B cell (primary cell): ENCODE data around the gene FBLL1. TPM values are rescaled to one million over a fixed set of nuclear protein-coding genes. Genes with fewer than 3 reads are reported as not detected.
"Not testable (repeated sequence)": the region's sequence is repeated elsewhere in the genome, so short reads cannot be mapped to it uniquely, and the experiment has no call there.

Source experiments
- ATAC-seq: fragments of 200-7000 bp; cut with Tn5 transposase; one replicate; pipeline ENCODE4 v1.10.0; 2021; ENCODE audit warnings: low read depth, mild to moderate bottlenecking, moderate number of reproducible peaks, moderate library complexity
- CTCF ChIA-PET: fragments of 350-600 bp; sonication (Branson Sonifier 250); formaldehyde crosslinking; loops from one replicate; lab custom pipeline; 2021; ENCODE audit warnings: antibody characterized with exemption, inconsistent platforms; lab: Charles Lee
- POLR2A ChIA-PET: fragments of 350-600 bp; sonication (Branson Sonifier 250); formaldehyde crosslinking; loops from one replicate; lab custom pipeline; 2021; ENCODE audit warnings: antibody characterized with exemption; lab: Charles Lee
- DNase-seq: peaks from one replicate; pipeline ENCODE4 v3.0.0; 2013
- H2AFZ ChIP-seq: 2 replicates; pipeline ENCODE4 v1.6.1; 2012; ENCODE audit warnings: mild to moderate bottlenecking, low read depth, low read length; ENCODE audit not compliant: insufficient read depth, poor library complexity, severe bottlenecking
- H3K27ac ChIP-seq, 2 donors: 1 replicate in 1 of 2; 2 replicates in 1 of 2; pipeline ENCODE4 v1.5.1; 2012 to 2013; ENCODE audit warnings: low read length in 2 of 2, mild to moderate bottlenecking in 2 of 2, moderate library complexity in 1 of 2
- H3K27me3 ChIP-seq, 4 experiments: fragments of 200-600 bp in 1 of 4; sonication (generic) in 1 of 4; replicated peaks in 1 of 4; 1 replicate in 2 of 4; 2 replicates in 2 of 4; pipeline versions ENCODE4 v1.6.1 to v1.7.0; 2013 to 2016; ENCODE audit warnings: low read length in 3 of 4, mild to moderate bottlenecking in 2 of 4, mixed read lengths in 1 of 4, moderate library complexity in 1 of 4; ENCODE audit not compliant: insufficient read depth in 4 of 4, control insufficient read depth in 3 of 4; ENCODE audit errors: control extremely low read depth in 1 of 4
- H3K36me3 ChIP-seq, 2 experiments: replicated peaks in 1 of 2; 1 replicate in 1 of 2; 2 replicates in 1 of 2; pipeline versions ENCODE4 v1.6.1 to v1.7.1; 2013; ENCODE audit warnings: low read length in 1 of 2; ENCODE audit not compliant: insufficient read depth in 2 of 2, control insufficient read depth in 1 of 2; ENCODE audit errors: control extremely low read depth in 1 of 2, extremely low read depth in 1 of 2
- H3K4me1 ChIP-seq, 2 donors: fragments of 200-600 bp in 1 of 2; sonication (generic) in 1 of 2; 1 replicate in 1 of 2; 2 replicates in 1 of 2; pipeline versions ENCODE4 v1.5.1 to v1.6.1; 2013 to 2017; ENCODE audit warnings: low read length in 2 of 2; ENCODE audit not compliant: control insufficient read depth in 2 of 2, insufficient read depth in 2 of 2
- H3K4me2 ChIP-seq: replicated peaks from 2 replicates; pipeline ENCODE3; 2012; ENCODE audit warnings: mild to moderate bottlenecking, low read depth, low read length; ENCODE audit not compliant: poor library complexity, severe bottlenecking
- H3K4me3 ChIP-seq, 5 experiments: fragments of 200-600 bp in 1 of 5; sonication (generic) in 1 of 5; 1 replicate in 3 of 5; 2 replicates in 2 of 5; pipeline versions ENCODE4 v1.5.1 to v1.7.0; 2011 to 2016; ENCODE audit warnings: low read length in 4 of 5, mild to moderate bottlenecking in 4 of 5, low read depth in 2 of 5, control low read depth in 1 of 5, moderate library complexity in 1 of 5; ENCODE audit not compliant: insufficient read depth in 1 of 5; ENCODE audit errors: control extremely low read depth in 1 of 5, extremely low read depth in 1 of 5
- H3K79me2 ChIP-seq: fragments of 200-600 bp; sonication (generic); one replicate; pipeline ENCODE4 v1.6.0; 2016; ENCODE audit warnings: low read length; ENCODE audit not compliant: control insufficient read depth, insufficient read depth
- H3K9ac ChIP-seq: fragments of 200-600 bp; sonication (generic); 2 replicates; pipeline ENCODE4 v1.6.1; 2017; ENCODE audit warnings: mild to moderate bottlenecking, low read length, moderate library complexity
- H3K9me3 ChIP-seq, 3 donors: one replicate each; pipeline versions ENCODE4 v1.6.1 to v1.7.1; 2013; ENCODE audit warnings: low read length in 2 of 3; ENCODE audit not compliant: control insufficient read depth in 2 of 3, insufficient read depth in 1 of 3; ENCODE audit errors: control extremely low read depth in 1 of 3
- H4K20me1 ChIP-seq: 2 replicates; pipeline ENCODE4 v1.6.0; 2012; ENCODE audit warnings: mild to moderate bottlenecking, low read length; ENCODE audit not compliant: insufficient read depth, control insufficient read depth, poor library complexity, severe bottlenecking
- H3K27ac Mint-ChIP-seq: one replicate; pipeline ENCODE4 v1.8.0; 2021; ENCODE audit warnings: mixed read lengths
- H3K27me3 Mint-ChIP-seq: one replicate; pipeline ENCODE4 v1.8.0; 2021; ENCODE audit warnings: mixed read lengths
- H3K4me1 Mint-ChIP-seq: one replicate; pipeline ENCODE4 v1.8.0; 2021; ENCODE audit warnings: mixed read lengths
- H3K4me3 Mint-ChIP-seq: one replicate; pipeline ENCODE4 v1.8.0; 2021; ENCODE audit warnings: mixed read lengths
- H3K9me3 Mint-ChIP-seq: one replicate; pipeline ENCODE4 v1.8.0; 2022; ENCODE audit warnings: mixed read lengths; ENCODE audit not compliant: insufficient read depth
- CTCF ChIP-seq: fragments of 200-600 bp; IDR thresholded peaks from one replicate; pipeline ENCODE4 v1.8.0; 2022; ENCODE audit warnings: antibody characterized with exemption, mild to moderate bottlenecking
- EZH2 ChIP-seq: IDR thresholded peaks from 2 replicates; pipeline ENCODE4 v1.6.1; 2012; ENCODE audit warnings: borderline replicate concordance, low read depth, mild to moderate bottlenecking, moderate library complexity, low read length; ENCODE audit not compliant: insufficient read depth, poor library complexity, severe bottlenecking
- WGBS: methylation state at CpG from one replicate; pipeline ENCODE4 v1.1.5; 2013; ENCODE audit warnings: missing lambda C conversion rate; ENCODE audit not compliant: insufficient coverage; 5-methylcytosine and 5-hydroxymethylcytosine counted together
- intact Hi-C: fragments of 100-400 bp; cut with micrococcal nuclease; formaldehyde crosslinking; loops from one replicate; pipeline ENCODE4 v1.10.0; 2022
- polyA plus RNA-seq: library from polyadenylated mRNA; depleted of rRNA; stranded (reverse); fragments of >200 nt; gene quantifications from 2 replicates; pipeline ENCODE4 v1.2.3, GENCODE V29; 2012
- total RNA-seq, 2 donors: library from RNA; stranded (reverse); fragments of 120-200 nt in 1 of 2; gene quantifications; 1 replicate in 1 of 2; 2 replicates in 1 of 2; pipeline versions ENCODE4 v1.2.3 to v1.2.4, GENCODE V29; 2013 to 2022

Gene FBLL1
- total and polyA plus RNA-seq, 2 donors (not counting 1 experiment from before 2014, with no cell fraction given) = not detected

- Histone ChIP-seq H2AFZ (no peak overlapping the region), H3K4me2 (no peak overlapping the region), H3K27ac (no peak overlapping the region), H3K4me3 (no peak overlapping the region), H3K27me3 (peaks cover 0 to 47% (median 28%) of the 10 kb centered on the region in 4 experiments), H4K20me1 (no peaks in the 10 kb centered on the region), H3K9ac (no peak overlapping the region), H3K79me2 (no peaks in the 10 kb centered on the region), H3K36me3 (no peaks in the 10 kb centered on the region), H3K4me1 (peaks cover 8 to 9% of the 10 kb centered on the region in 2 donors), H3K9me3 (peaks cover 0 to 22% (median 0%) of the 10 kb centered on the region in 3 donors)
- intact Hi-C loops = no loop called here
- Mint-ChIP-seq H3K9me3 (no peaks in the 10 kb centered on the region), H3K4me1 (peaks cover 3% of the 10 kb centered on the region), H3K4me3 (no peak overlapping the region), H3K27ac (no peak overlapping the region), H3K27me3 (peaks cover 46% of the 10 kb centered on the region)
- ATAC-seq (no peak), DNase-seq (no peak)
- WGBS = 100% methylated on average over 3 of the region's 6 CpGs
- CTCF ChIA-PET = no interaction called here
- TF ChIP-seq CTCF (no peak), EZH2 (no peak)
- POLR2A ChIA-PET = no interaction called here
These were observed 3.1 kb downstream of the FBLL1 start for GRCh38 chr5:168531987-168532864.

GRCh38 chr5:168534351-168534750 lies 5.2 kb downstream of the FBLL1 start:
- H3K27me3 ChIP-seq = peaks cover 0 to 31% (median 21%) of the 10 kb centered on the region in 4 experiments
- ATAC-seq, intact Hi-C loops, POLR2A ChIA-PET, DNase-seq, H3K4me2 ChIP-seq, H3K27ac Mint-ChIP-seq, CTCF ChIA-PET, H2AFZ ChIP-seq, H3K79me2 ChIP-seq, H3K4me1 Mint-ChIP-seq, H3K36me3 ChIP-seq, H3K4me1 ChIP-seq, H3K9me3 Mint-ChIP-seq, H3K4me3 Mint-ChIP-seq, H4K20me1 ChIP-seq, H3K9ac ChIP-seq, H3K27ac ChIP-seq, H3K4me3 ChIP-seq: not testable (repeated sequence)
- peaks cover 31% of the 10 kb centered on the region for H3K27me3 Mint-ChIP-seq
- WGBS = 79% methylated on average over 3 of the region's 7 CpGs
- peaks cover 0 to 14% (median 0%) of the 10 kb centered on the region in 3 donors for H3K9me3 ChIP-seq
